Measurements from ENCODE around the gene ZNF670. TPM values are rescaled to one million over a fixed set of nuclear protein-coding genes. Genes with fewer than 3 reads are reported as not detected.

ZNF670 gene
- total RNA-seq, 1 donor from 2014 or later = 2.7 TPM

DNA sequence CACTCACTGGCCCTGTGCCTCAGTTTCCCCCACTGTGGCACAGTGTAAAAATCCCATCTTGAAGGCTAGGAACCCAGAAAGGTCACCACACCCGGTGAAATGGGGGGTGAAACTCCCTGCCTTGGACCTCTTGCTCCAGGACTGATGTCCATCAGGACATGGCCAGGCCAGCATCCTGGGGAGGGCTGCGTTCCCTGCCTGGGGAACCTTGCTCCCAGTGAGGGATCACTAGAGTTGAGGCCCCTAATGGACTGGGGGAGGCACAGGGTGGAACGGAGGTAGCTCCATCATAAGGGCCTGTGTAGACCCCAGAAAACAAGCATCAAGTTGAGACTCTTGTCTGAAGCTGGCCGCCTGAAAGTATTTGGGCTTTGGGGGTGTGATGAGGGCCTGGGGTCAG lies 10.4 kb upstream of the ZNF670 start:
- H3K4me3 ChIP-seq = no peak overlapping the region
- H3K36me3 ChIP-seq = no peaks in the 10 kb centered on the region
- H3K9me3 ChIP-seq = no peaks in the 10 kb centered on the region
- H3K27ac ChIP-seq = no peak overlapping the region
- intact Hi-C loops (cut with DNase I) = no loop called here
- H3K27me3 ChIP-seq = no peaks in the 10 kb centered on the region
- no peak for TF ChIP-seq POLR2AphosphoS5 (IDR thresholded peaks at IDR 0.05; ENCODE audit: insufficient read depth in 1 of 2, low read depth in 1 of 2)
- DNase-seq (ENCODE audit: extremely low spot score in 2 of 2) = no peak
- H3K4me1 ChIP-seq = no peaks in the 10 kb centered on the region

- Histone ChIP-seq H3K36me3 (no peaks in the 10 kb centered on the region), H3K9me3 (no peaks in the 10 kb centered on the region), H3K4me3 (no peak overlapping the region), H3K4me1 (no peaks in the 10 kb centered on the region), H3K27me3 (no peaks in the 10 kb centered on the region), H3K27ac (no peak overlapping the region)
- no peak for TF ChIP-seq CTCF (IDR thresholded peaks at IDR 0.05)
- TF ChIP-seq POLR2AphosphoS5 (IDR thresholded peaks at IDR 0.05; ENCODE audit: insufficient read depth in 1 of 2, low read depth in 1 of 2) = no peak
- TF ChIP-seq POLR2A (IDR thresholded peaks at IDR 0.05) = no peak
- intact Hi-C loops (cut with DNase I) = no loop called here
- no peak for DNase-seq (ENCODE audit: extremely low spot score in 2 of 2)
These were observed 8.6 kb upstream of the ZNF670 start for GRCh38 chr1:247087256-247087655.

GRCh38 chr1:247085310-247085709 lies 6.7 kb upstream of the ZNF670 start:
- no peak overlapping the region for H3K27ac ChIP-seq
- H3K9me3 ChIP-seq = no peaks in the 10 kb centered on the region
- H3K27me3 ChIP-seq = no peaks in the 10 kb centered on the region
- TF ChIP-seq POLR2AphosphoS5 (IDR thresholded peaks at IDR 0.05; ENCODE audit: insufficient read depth in 1 of 2, low read depth in 1 of 2) (no peak), CTCF (IDR thresholded peaks at IDR 0.05) (no peak), POLR2A (IDR thresholded peaks at IDR 0.05) (no peak)
- no peak for DNase-seq (ENCODE audit: extremely low spot score in 2 of 2)
- intact Hi-C loops (cut with DNase I) = no loop called here
- no peaks in the 10 kb centered on the region for H3K36me3 ChIP-seq
- no peak overlapping the region for H3K4me3 ChIP-seq
- H3K4me1 ChIP-seq = no peaks in the 10 kb centered on the region

- H3K4me3 ChIP-seq = no peak overlapping the region
- no peaks in the 10 kb centered on the region for H3K27me3 ChIP-seq
- intact Hi-C loops (cut with DNase I) = no loop called here
- no peaks in the 10 kb centered on the region for H3K4me1 ChIP-seq
- H3K9me3 ChIP-seq = no peaks in the 10 kb centered on the region
- DNase-seq (ENCODE audit: extremely low spot score in 2 of 2) = no peak
- no peaks in the 10 kb centered on the region for H3K36me3 ChIP-seq
- TF ChIP-seq CTCF (IDR thresholded peaks at IDR 0.05) = no peak
- TF ChIP-seq POLR2AphosphoS5 (IDR thresholded peaks at IDR 0.05; ENCODE audit: insufficient read depth in 1 of 2, low read depth in 1 of 2) = no peak
- H3K27ac ChIP-seq = no peak overlapping the region
These were observed 6.2 kb upstream of the ZNF670 start for GRCh38 chr1:247084771-247085170.

GRCh38 chr1:247079141-247079874 lies 697 bp upstream of the ZNF670 start:
- TF ChIP-seq POLR2A (IDR thresholded peaks at IDR 0.05) = no peak
- TF ChIP-seq POLR2AphosphoS5 (IDR thresholded peaks at IDR 0.05; ENCODE audit: insufficient read depth in 1 of 2, low read depth in 1 of 2) = no peak
- no peak for TF ChIP-seq CTCF (IDR thresholded peaks at IDR 0.05)
- peaks cover 16% of the 10 kb centered on the region for H3K4me1 ChIP-seq
- no peaks in the 10 kb centered on the region for H3K36me3 ChIP-seq
- DNase-seq (ENCODE audit: extremely low spot score in 2 of 2) = no peak
- H3K9me3 ChIP-seq = no peaks in the 10 kb centered on the region
- peak overlapping the region; percentile 69 to 93 for H3K4me3 ChIP-seq
- intact Hi-C loops (cut with DNase I) = no loop called here
- no peaks in the 10 kb centered on the region for H3K27me3 ChIP-seq
- peak overlapping the region; percentile 79 for H3K27ac ChIP-seq

Measured in vagina (tissue), 2 donors.